GM10266 (cell line): Measurements from ENCODE around the gene C11orf24.

ENCODE experiments used
- DNase-seq: peaks from one replicate; pipeline ENCODE4 v3.0.0; 2012; ENCODE audit errors: extremely low spot score
- CTCF ChIP-seq: IDR thresholded peaks from 2 replicates; pipeline ENCODE4 v1.5.1; 2012; ENCODE audit warnings: mild to moderate bottlenecking, low read depth; ENCODE audit not compliant: control insufficient read depth, insufficient read depth; ENCODE audit errors: missing control alignments

Gene C11orf24

GRCh38 chr11:68261749-68262543 is 9.8 kb downstream of the C11orf24 start:
- TF ChIP-seq CTCF: no peak
- no peak for DNase-seq

GRCh38 chr11:68261006-68261405 is 10.8 kb downstream of the C11orf24 start:
- no peak for TF ChIP-seq CTCF
- DNase-seq: no peak

GRCh38 chr11:68260484-68260883 is 11.3 kb downstream of the C11orf24 start:
- DNase-seq: no peak

GRCh38 chr11:68259122-68259959 is 12.4 kb downstream of the C11orf24 start:
- DNase-seq: no peak
- TF ChIP-seq CTCF: no peak

More at GRCh38 chr11:68260484-68260883, 11.3 kb downstream of the C11orf24 start:
- TF ChIP-seq CTCF: no peak

- no peak for TF ChIP-seq CTCF
- DNase-seq: no peak
Observed at GRCh38 chr11:68258363-68258765, 13.4 kb downstream of the C11orf24 start.

GRCh38 chr11:68257477-68258362 is 14.1 kb downstream of the C11orf24 start:
- peak; percentile 74 for DNase-seq
- peak; percentile 80 for TF ChIP-seq CTCF
